SHP77 (cell line): Measurements from ENCODE around the gene TBX20.

Experiments
- DNase-seq, 2 experiments: peaks; one replicate each; lab custom pipeline; 2025; lab: John Stamatoyannopoulos, UW

The TBX20 gene, protein sequence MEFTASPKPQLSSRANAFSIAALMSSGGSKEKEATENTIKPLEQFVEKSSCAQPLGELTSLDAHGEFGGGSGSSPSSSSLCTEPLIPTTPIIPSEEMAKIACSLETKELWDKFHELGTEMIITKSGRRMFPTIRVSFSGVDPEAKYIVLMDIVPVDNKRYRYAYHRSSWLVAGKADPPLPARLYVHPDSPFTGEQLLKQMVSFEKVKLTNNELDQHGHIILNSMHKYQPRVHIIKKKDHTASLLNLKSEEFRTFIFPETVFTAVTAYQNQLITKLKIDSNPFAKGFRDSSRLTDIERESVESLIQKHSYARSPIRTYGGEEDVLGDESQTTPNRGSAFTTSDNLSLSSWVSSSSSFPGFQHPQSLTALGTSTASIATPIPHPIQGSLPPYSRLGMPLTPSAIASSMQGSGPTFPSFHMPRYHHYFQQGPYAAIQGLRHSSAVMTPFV

GRCh38 chr7:35253710-35254495, at the start of gene TBX20:
Gene TBX20, minus strand, starts transcription at chr7:35254100. Its CDS starts 480 bp downstream, at chr7:35253620.
- no peak for DNase-seq

- DNase-seq: no peak
Observed at GRCh38 chr7:35289376-35289775, 35.5 kb upstream of the TBX20 start.

GRCh38 chr7:35286986-35287385, 33.1 kb upstream of the TBX20 start:
- no peak for DNase-seq

DNA sequence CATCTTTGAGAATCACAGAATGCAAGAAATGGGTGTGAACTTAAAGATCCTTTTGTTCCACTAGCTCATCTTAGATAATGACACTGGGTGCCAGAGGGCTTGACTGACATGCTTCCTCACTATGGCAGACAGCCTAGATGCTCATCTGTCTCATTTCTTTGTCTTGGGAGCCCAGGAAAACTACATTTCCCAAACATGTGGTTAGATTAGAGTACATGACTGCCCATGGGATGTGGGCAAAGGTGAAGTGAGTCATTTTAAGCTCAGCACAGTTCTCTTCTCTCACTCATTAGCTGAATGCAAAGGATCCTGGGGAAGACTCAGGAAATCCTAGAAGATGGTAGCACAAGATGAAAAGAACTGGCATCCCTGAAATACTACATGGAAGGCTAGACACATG, 32.5 kb upstream of the TBX20 start:
- DNase-seq: no peak

- no peak for DNase-seq
Observed at GRCh38 chr7:35285799-35286198, 31.9 kb upstream of the TBX20 start.

- DNase-seq: no peak
Observed at GRCh38 chr7:35280902-35281301, 27.0 kb upstream of the TBX20 start.

- no peak for DNase-seq
Observed at GRCh38 chr7:35277359-35277758, 23.5 kb upstream of the TBX20 start.

- DNase-seq: no peak
Observed at GRCh38 chr7:35272246-35272645, 18.3 kb upstream of the TBX20 start.

DNA sequence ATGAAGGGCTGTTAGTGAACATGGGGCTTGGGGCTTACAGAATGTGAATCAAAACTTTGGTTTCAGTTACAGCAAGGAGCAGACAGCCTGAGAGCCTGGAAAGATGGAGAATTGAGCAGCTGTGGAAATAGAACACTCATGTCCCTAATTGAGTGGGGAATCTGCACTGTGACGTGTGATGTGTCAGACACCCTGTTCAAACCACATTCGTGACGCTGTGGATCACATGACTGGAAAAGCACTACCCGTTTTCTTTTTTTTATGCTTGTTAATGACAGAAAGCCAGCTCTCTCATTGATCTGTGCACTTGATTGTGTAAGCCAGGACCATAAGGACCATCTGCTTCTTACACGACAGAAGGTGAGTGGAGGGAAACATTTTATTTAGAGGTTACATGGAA, 15.1 kb upstream of the TBX20 start:
- DNase-seq: no peak

DNA sequence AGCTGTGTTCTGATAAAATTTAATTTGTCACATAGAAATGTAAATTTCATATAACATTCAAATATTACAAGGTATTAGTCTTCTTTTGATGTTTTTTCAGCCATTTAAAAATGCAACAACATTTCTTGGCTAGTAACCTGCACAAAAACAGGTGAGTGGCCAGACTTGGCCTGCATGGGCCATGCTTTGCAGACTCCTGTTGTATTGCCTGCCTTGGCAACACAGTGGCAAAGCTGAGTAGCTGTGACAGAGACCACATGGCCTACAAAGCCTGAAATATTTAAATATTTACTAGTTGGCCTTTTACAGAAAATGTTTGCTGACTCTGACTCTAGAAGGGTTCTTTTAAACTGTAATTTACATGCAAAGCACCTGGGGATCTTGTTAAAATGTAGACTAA, 13.5 kb upstream of the TBX20 start:
- DNase-seq: no peak

GRCh38 chr7:35263396-35263795, 9.5 kb upstream of the TBX20 start:
- no peak for DNase-seq

DNA sequence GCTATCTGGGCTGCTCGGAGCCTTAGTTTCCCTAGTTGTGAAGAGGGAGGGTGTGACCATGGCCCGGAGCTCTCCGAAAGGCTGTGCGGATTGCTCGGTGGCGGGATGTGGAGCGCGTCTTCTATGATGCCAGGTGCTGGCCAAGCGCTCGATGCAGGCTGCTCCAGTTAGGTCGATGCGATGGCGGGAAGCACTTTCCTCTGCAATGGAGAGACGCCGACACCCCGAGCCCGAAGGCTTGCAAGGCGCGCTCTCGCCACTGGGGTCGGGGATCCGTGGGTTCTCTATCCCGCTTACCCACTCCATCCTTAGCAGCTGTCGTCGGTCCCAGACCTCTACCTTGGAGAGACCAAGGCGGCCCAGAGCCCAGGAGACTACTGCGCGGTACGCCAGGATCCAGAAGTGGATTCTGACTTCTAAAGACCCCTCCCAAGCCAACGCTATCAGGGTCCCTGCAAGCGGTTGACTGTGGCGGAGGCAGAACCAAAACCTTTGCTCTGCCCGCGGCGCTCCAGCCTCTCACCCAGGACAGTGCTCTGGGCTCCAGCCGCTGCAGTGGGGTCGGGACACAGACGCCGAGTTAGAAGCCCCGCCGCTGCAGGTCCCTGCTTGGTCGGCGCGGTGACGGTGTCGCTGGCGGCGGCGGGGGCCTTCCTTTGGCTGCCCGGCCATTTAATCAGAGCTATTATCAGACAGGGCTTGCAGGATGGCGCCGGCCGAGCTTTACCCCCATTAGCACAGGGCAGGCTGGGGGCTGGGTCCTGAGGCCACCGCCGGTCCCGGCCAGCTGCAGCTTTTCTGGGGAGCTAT, 7.8 kb upstream of the TBX20 start:
- no peak for DNase-seq

DNA sequence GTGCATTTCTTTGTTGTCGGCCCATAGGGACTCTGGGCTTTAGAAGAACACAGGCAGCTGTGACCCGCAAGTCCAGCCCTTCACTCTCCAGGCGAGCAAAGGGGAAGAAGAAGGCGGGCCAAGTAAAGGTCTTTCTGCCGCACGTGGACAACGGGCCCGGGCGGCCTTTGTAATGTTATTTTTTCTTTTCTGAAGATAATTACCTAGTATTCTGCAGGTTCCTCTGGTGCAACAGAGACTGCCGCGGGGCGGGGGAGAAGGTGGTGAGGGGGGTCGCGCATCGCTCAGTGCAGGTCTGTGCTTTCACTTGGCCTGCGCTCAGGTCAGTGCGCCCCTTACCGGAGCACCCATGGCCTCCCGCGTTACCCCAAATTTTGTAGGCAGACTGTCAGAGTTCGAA, 7.1 kb upstream of the TBX20 start:
- DNase-seq: no peak

- DNase-seq: no peak
Observed at GRCh38 chr7:35260246-35260645, 6.3 kb upstream of the TBX20 start.

GRCh38 chr7:35259523-35259908, 5.6 kb upstream of the TBX20 start:
- DNase-seq: no peak

GRCh38 chr7:35258868-35259522, 5.1 kb upstream of the TBX20 start:
- DNase-seq: no peak

DNA sequence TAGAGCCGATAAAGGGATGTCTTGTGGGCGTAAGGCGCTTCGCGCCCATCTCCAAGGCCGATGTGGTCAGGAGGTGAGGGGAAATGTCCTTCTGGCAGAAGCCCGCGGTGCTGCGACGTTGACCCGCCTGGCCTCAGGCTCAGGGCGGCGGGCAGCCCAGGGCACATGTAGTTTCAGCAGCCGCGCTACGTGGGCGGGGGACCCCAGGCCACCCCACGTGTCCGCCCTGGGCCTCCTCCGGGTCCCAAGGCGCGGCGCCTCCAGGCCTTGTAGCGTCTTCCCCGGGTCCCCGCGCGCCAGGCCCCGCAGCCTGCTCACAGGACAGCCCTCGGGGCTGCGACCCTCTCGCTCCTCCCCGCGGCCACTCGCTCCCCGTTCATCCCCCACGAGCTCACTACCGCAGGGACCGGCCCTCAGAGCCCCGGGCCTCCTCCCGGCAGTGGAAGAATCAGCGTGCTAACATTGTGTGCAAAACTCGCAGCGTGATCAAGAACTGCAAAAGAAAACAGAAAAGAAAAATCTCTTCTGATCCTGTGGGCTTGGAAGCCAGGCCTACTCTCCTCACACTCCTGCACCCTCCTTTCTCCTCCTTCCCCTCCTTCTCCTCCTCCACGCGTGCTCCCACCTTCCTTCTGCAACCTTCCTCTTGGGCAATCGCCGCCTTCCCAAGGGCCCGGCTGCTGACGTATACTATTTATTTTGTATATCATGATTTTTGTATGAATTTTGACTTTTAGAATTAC, 4.4 kb upstream of the TBX20 start:
- no peak for DNase-seq

- no peak for DNase-seq
Observed at GRCh38 chr7:35257251-35258124, 3.6 kb upstream of the TBX20 start.

DNA sequence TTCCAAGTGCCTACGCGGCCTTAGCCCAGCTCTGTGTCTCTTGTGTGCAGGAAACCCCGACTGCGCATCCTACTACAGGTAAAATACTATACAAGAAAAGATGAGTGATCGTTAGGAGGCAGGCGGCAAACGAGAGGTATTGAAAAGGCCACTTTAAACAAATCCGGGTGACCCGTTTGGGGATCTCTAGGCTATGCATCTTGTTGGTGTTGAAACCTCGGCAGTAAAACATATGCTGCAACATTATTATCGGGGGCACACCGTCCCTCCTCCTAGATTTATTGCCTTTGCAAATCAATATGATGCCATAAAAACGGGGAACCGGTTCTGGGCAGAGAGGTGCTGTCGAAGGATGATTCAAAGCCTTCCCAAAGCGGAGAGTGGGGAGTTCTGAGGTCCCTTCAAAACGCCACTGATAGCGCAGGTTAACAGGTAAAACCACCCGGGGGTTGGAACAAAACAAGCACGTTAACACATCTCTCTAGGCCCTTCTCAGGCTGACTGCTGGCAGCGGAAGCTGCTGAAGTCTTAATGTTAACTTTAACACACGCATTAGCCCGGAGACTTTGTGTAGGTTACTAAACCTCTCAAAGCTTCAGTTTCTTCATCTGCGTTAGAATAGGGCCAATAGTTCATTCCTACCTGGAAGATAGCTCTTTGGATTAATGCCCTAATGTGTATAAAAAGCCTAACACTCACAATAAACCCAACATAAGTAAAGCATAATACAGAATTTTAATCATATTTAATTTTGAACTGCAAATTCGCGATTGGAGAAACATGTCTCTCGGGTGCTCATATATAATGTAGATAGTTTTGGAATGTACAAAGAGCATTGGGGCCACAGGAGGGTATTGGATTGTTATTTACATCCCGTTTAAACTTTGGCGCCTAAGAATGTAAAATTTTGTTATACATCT, 2.6 kb upstream of the TBX20 start:
- no peak for DNase-seq
